Activated effector memory CD4-positive, alpha-beta T cell treated with Interleukin-2 at 50 U/mL for 16 hours (primary cell): ENCODE measurements around the gene ARHGAP6.

ENCODE experiments used
- DNase-seq: peaks from one replicate; pipeline ENCODE4 v3.0.0-alpha.2; 2020

The ARHGAP6 gene

GRCh38 chrX:11421805-11422524 is 243.8 kb downstream of the ARHGAP6 start:
- no peak for DNase-seq

- DNase-seq: no peak
Measured at GRCh38 chrX:11420851-11421250, 244.9 kb downstream of the ARHGAP6 start.

GRCh38 chrX:11419102-11419501 is 246.6 kb downstream of the ARHGAP6 start:
- no peak for DNase-seq

- no peak for DNase-seq
Measured at GRCh38 chrX:11416600-11416999, 249.1 kb downstream of the ARHGAP6 start.

GRCh38 chrX:11414091-11414490 is 251.6 kb downstream of the ARHGAP6 start:
- no peak for DNase-seq

GRCh38 chrX:11412715-11413623 is 252.8 kb downstream of the ARHGAP6 start:
- no peak for DNase-seq

- DNase-seq: no peak
Measured at GRCh38 chrX:11409957-11410356, 255.8 kb downstream of the ARHGAP6 start.

GRCh38 chrX:11408783-11409182 is 256.9 kb downstream of the ARHGAP6 start:
- DNase-seq: no peak

- no peak for DNase-seq
Measured at GRCh38 chrX:11408109-11408405, 257.7 kb downstream of the ARHGAP6 start.

GRCh38 chrX:11407331-11408108 is 258.2 kb downstream of the ARHGAP6 start:
- DNase-seq: no peak

GRCh38 chrX:11406109-11406765 is 259.5 kb downstream of the ARHGAP6 start:
- DNase-seq: no peak

GRCh38 chrX:11403631-11404030 is 262.1 kb downstream of the ARHGAP6 start:
- DNase-seq: no peak

GRCh38 chrX:11401966-11402365 is 263.8 kb downstream of the ARHGAP6 start:
- no peak for DNase-seq

- no peak for DNase-seq
Measured at GRCh38 chrX:11399489-11400094, 266.1 kb downstream of the ARHGAP6 start.

- DNase-seq: no peak
Measured at GRCh38 chrX:11398785-11399184, 266.9 kb downstream of the ARHGAP6 start.

- DNase-seq: no peak
Measured at GRCh38 chrX:11398139-11398538, 267.6 kb downstream of the ARHGAP6 start.

GRCh38 chrX:11397680-11398079 is 268.0 kb downstream of the ARHGAP6 start:
- no peak for DNase-seq

GRCh38 chrX:11395859-11396258 is 269.9 kb downstream of the ARHGAP6 start:
- DNase-seq: no peak

GRCh38 chrX:11393949-11394654 is 271.6 kb downstream of the ARHGAP6 start:
- DNase-seq: no peak

GRCh38 chrX:11386812-11387211 is 278.9 kb downstream of the ARHGAP6 start:
- DNase-seq: no peak

GRCh38 chrX:11386001-11386523 is 279.7 kb downstream of the ARHGAP6 start:
- DNase-seq: no peak

GRCh38 chrX:11382930-11383329 is 282.8 kb downstream of the ARHGAP6 start:
- no peak for DNase-seq
